Mesothelial cell of epicardium (in vitro differentiated cells): ENCODE data around the gene DPP7. TPM values are rescaled to one million over a fixed set of nuclear protein-coding genes. Genes with fewer than 3 reads are reported as not detected.

Experiments
- DNase-seq, 2 experiments: peaks; one replicate each; pipeline ENCODE4 v3.0.0; 2021; ENCODE audit warnings: low spot score in 2 of 2; ENCODE audit not compliant: unreplicated experiment in 2 of 2
- H3K27ac Mint-ChIP-seq: 2 replicates; pipeline ENCODE4 v1.8.0; 2021; ENCODE audit warnings: mixed read lengths
- H3K27me3 Mint-ChIP-seq: 2 replicates; pipeline ENCODE4 v1.8.0; 2021; ENCODE audit warnings: low read depth, mixed read lengths
- H3K36me3 Mint-ChIP-seq: 2 replicates; pipeline ENCODE4 v1.8.0; 2021; ENCODE audit warnings: mixed read lengths
- H3K4me1 Mint-ChIP-seq: 2 replicates; pipeline ENCODE4 v1.8.0; 2021; ENCODE audit warnings: mixed read lengths
- H3K4me3 Mint-ChIP-seq: 2 replicates; pipeline ENCODE4 v1.8.0; 2021; ENCODE audit warnings: mild to moderate bottlenecking, moderate library complexity, mixed read lengths
- H3K9me3 Mint-ChIP-seq: 2 replicates; pipeline ENCODE4 v1.8.0; 2021; ENCODE audit warnings: mixed read lengths
- total RNA-seq: library from RNA; stranded (reverse); gene quantifications from 3 replicates; pipeline ENCODE4 v1.2.1, GENCODE V29; 2021
- TF ChIP-seq, protein P1 (sequence below): fragments of 200-600 bp; sonication (generic); IDR thresholded peaks from one replicate; pipeline ENCODE4 v1.5.0; 2021; ENCODE audit warnings: antibody characterized with exemption; ENCODE audit not compliant: unreplicated experiment

Gene DPP7
- total RNA-seq, 1 donor from 2014 or later: 149 TPM

DNA sequence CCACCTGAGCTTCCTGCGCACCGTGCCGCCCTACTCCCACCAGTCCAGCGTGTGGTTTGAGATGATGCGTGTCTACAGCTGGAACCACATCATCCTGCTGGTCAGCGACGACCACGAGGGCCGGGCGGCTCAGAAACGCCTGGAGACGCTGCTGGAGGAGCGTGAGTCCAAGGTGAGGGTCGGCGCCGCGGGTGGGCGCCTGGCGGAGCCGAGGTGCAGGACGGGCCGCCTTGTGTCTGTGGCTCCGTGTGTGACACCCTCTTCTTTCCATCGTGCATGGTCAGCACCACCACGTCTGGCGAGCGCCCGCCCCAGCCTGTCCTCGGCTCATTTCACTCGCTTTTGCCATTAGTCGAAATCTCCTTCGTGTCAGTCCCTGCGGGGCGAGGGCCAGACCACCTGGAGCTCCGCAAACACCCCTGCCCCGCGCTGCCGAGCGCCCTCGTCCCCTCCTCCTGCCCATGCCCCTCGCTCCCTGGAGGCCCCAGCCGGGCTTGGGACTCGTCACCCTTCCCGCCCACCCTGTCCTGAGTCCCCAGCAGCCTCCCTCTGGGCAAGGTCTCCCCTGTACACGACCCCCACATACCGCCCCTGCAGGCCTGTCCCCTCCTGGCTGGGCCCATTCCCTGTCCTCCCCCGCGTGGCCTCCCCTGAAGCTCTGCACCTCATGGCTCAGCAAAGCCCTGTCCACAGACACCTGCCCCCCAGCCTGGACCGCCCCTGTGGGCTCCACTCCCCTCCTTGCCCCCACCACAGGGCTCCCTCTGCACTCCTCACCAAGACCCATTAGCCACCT lies 31.4 kb upstream of the DPP7 start:
- no peaks in the 10 kb centered on the region for H3K9me3 Mint-ChIP-seq
- no peak for DNase-seq
- H3K4me3 Mint-ChIP-seq: no peak overlapping the region
- TF ChIP-seq, protein P1, sequence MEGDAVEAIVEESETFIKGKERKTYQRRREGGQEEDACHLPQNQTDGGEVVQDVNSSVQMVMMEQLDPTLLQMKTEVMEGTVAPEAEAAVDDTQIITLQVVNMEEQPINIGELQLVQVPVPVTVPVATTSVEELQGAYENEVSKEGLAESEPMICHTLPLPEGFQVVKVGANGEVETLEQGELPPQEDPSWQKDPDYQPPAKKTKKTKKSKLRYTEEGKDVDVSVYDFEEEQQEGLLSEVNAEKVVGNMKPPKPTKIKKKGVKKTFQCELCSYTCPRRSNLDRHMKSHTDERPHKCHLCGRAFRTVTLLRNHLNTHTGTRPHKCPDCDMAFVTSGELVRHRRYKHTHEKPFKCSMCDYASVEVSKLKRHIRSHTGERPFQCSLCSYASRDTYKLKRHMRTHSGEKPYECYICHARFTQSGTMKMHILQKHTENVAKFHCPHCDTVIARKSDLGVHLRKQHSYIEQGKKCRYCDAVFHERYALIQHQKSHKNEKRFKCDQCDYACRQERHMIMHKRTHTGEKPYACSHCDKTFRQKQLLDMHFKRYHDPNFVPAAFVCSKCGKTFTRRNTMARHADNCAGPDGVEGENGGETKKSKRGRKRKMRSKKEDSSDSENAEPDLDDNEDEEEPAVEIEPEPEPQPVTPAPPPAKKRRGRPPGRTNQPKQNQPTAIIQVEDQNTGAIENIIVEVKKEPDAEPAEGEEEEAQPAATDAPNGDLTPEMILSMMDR: no peak
- H3K36me3 Mint-ChIP-seq: no peaks in the 10 kb centered on the region
- H3K4me1 Mint-ChIP-seq: no peaks in the 10 kb centered on the region
- H3K27me3 Mint-ChIP-seq: peaks cover 50% of the 10 kb centered on the region
- H3K27ac Mint-ChIP-seq: no peak overlapping the region

DNA sequence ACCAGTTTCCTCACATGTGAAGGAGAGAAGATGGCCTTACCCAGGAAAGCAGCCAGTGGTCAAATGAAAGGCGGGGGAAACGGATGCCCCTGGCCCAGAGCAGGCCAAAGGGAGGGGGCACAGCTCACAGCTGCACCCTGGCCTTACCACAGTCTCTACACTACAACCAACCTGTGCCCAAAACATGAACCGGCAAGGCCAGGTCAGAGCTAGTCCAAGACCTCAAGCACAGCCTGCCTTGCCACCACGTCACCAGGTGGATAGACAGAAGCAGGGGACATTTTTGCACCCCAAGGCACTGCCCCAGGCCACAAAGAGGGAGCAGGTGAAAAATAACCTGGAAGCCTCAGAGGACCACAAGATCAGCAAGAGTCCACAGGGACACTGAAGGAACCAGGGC lies 28.9 kb upstream of the DPP7 start:
- DNase-seq: no peak
- TF ChIP-seq, protein P1: no peak
- Mint-ChIP-seq H3K27ac (no peak overlapping the region), H3K9me3 (no peaks in the 10 kb centered on the region), H3K27me3 (peaks cover 66% of the 10 kb centered on the region), H3K36me3 (no peaks in the 10 kb centered on the region), H3K4me3 (no peak overlapping the region), H3K4me1 (no peaks in the 10 kb centered on the region)

DNA sequence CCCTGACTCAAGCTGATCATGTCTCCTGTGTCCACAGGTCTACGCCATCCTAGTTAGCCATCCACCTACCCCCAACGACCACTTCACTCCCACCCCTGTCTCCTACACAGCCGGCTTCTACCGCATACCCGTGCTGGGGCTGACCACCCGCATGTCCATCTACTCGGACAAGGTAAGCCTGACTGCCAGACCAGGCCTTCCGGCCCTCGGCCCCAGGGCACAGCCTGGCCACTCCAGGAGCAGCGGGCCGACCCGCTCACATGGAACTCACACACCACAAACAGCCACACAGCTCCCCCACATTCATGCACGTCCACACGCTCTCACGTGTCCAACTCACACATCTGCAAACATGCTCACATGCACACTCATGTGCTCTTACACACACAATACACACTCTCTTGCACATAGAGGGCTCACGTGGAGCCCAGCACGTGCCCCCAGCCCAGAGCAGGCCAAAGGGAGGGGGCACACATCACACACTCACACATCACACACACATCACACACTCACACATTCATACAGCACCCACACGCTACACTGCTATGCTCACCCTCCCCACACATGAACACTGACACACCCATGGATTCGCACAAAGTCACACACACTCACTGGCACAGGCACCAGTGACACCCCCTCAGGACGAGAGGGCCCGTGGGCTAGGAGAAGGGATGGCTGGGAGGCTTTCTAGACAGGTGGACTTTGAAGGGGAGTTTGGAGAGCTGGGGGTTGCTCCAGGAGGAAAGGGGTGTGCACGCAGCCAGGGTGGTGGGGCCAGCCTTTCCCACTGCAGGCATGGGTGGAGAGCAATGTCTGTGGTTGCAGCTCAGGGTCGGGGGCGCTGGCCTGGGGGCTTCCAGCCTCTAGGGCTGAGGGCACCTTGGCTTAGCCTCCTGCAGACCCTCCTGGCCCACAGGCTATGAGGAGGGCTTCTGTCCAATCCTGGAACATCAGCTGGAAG lies 27.7 kb upstream of the DPP7 start:
- DNase-seq: no peak
- H3K27ac Mint-ChIP-seq: no peak overlapping the region
- H3K36me3 Mint-ChIP-seq: no peaks in the 10 kb centered on the region
- H3K27me3 Mint-ChIP-seq: peaks cover 75% of the 10 kb centered on the region
- H3K4me3 Mint-ChIP-seq: no peak overlapping the region
- TF ChIP-seq, protein P1: no peak
- no peaks in the 10 kb centered on the region for H3K4me1 Mint-ChIP-seq
- no peaks in the 10 kb centered on the region for H3K9me3 Mint-ChIP-seq

- no peak for DNase-seq
- Mint-ChIP-seq H3K4me1 (no peaks in the 10 kb centered on the region), H3K4me3 (no peak overlapping the region), H3K27ac (no peak overlapping the region), H3K36me3 (no peaks in the 10 kb centered on the region), H3K27me3 (peaks cover 77% of the 10 kb centered on the region), H3K9me3 (no peaks in the 10 kb centered on the region)
- TF ChIP-seq, protein P1: no peak
These were observed 26.7 kb upstream of the DPP7 start for GRCh38 chr9:137141050-137141810.
